KG1 (cell line): ENCODE data around the gene LIMA1.
"Not testable (repeated sequence)": the region's sequence is repeated elsewhere in the genome, so short reads cannot be mapped to it uniquely, and the experiment has no call there.

Experiments
- DNase-seq: peaks from one replicate; lab custom pipeline; 2025; lab: John Stamatoyannopoulos, UW

Gene LIMA1

GRCh38 chr12:50285253-50285652 is 1.9 kb upstream of the LIMA1 start:
- no peak for DNase-seq

DNA sequence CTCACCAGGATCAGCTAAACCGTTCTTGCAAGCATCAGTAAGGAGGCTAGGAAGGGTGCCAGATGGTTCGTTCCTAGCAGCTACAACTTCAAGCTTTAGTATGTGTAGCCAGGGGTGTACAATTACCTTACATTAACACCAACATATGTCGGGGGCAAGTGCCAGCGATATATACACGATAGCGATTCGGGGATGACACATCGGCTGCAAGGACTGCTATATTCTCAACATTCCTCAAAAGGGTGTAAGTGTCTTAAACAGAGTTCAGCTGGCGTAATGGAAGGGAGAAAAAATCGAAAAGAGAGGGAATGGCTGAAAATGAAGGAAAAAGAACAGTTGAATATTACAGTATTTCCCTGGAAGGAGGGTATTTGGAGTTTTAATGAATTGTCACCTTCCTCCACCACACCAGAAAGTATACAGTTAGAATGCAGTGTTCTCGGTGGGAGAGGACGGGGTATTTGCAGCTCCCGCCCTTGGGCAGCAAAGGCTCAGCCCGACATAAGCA is 545 bp downstream of the LIMA1 start:
- DNase-seq, result no peak

- no peak for DNase-seq
Measured at GRCh38 chr12:50279501-50279900, 3.8 kb downstream of the LIMA1 start.

DNA sequence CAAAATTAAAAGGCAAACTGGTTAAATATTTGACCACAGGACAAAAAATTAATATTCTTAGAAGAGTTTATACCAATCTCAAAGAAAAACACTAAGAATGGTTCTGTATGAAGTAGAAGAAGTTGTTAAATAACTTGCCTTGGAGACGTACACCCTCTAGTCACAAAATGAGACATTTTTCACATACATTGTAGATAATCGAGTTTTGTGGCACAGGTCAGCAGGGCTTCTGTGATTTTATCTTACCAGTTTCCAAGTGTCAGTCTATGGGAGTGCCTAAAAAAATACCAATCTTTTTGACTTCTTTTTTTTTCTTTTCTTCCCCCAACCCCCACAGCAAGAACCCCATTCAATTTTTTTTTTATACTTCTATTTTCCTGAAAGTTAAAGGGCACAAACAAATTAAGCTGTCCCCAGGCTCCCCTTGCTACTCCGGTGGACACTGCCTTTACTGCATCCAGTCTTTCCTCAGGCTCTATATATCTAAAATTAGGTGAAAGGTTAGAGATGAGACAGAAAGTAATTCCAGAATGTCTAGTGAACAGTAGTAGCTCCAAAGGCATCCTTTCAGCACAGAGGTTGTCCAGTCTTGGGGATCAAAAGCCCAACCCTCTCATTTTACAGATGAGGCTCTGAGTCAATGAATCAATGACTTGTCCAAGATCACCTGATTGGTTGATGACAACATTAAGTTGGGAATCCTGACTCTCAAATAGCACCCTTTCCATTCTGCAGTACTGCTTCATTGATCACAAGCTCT is 6.2 kb downstream of the LIMA1 start:
- DNase-seq, result no peak

DNA sequence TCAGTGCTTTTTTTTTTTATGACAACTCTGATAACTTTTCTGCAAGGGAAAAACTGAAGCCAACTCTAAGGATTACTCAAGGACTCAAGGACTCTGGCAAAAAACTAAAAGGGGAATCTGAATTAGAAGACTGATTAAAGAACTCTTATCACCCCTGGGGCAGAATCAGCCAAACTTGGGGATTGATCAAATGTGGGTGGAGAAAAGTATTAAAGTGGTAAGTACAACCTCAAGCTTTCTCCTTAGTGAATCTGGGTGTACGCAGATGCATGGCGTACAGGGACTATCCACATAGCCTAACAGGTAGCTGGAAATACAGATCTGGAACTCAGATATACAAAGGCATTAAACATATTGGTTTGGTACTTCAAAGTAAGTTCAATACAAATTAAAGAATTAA is 7.3 kb downstream of the LIMA1 start:
- no peak for DNase-seq

DNA sequence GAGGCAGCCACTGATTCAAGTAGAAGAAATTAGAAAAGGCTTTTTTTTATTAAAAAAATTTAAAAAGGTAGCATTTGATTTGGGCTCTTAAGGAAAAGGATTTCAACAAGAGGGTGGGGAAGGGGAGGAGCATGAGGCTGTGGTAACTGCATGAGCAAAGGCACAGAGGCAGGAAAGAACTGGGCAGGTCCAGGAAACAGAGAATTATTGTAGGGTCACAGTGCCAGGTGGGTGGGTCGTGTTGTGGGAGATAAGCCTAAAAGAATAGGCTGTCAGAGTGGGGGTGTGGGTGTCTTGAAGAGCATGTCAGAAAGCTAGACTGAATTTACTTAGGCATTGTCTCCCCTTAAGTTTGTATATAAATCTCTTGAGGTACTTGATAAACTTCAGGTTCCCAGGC is 7.8 kb downstream of the LIMA1 start:
- no peak for DNase-seq

DNA sequence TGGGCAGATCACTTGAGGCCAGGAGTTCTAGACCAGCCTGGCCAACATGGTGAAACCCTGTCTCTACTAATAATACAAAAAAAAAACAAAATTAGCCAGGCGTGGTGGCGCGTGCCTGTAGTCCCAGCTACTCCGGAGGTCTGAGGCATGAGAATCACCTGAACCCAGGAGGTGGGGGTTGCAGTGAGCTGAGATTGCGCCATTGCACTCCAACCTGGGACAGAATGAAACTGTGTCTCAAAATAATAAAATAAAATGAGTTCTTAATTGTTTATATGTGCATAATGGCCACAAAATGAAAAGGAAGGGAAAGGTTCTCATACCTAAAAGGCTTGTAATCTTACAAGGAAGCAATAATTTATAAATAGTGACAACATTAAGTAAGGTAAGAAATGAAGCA is 8.2 kb downstream of the LIMA1 start:
- DNase-seq, result not testable (repeated sequence)

DNA sequence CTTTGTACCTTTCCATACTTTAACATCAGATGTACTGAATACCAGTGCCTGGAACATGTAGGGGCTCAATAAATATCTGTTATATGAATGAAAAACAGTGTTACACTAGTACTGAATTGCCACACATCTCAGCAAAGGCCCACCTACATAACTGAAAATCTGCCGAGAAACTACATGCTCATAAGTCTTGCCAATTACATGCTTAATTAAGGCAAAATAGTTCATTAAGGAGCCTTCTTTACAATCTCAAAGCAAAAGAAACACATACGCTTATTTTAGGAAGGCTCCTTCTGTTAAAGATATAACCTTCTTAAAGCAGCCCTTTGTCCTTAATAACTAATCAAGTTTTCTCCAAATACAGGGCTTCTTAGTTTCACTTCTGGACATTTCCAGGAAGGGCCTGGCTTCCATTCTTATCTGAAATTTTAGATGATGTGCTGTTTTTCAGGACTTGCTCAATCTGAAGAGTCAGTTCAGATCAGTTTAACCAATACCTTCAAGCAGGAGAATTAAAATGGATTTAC is 11.5 kb downstream of the LIMA1 start:
- DNase-seq, result no peak

DNA sequence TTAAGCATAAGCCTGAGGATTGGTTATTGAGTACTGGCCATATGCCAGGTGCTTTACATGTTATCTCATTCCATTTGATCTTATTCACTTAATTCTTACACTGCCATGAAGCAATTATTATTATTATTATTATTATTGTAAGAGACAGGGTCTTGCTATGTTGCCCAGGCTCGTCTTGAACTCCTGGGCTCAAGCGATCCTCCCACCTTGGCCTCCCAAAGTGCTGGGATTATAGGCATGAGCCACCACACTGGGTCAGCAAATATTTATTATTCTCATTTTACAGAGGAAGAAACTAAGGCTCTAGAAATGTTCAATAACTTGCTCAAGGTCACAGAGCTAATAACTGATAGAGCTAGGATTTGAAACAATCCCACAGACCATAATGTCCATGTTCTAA is 14.8 kb downstream of the LIMA1 start:
- no peak for DNase-seq

DNA sequence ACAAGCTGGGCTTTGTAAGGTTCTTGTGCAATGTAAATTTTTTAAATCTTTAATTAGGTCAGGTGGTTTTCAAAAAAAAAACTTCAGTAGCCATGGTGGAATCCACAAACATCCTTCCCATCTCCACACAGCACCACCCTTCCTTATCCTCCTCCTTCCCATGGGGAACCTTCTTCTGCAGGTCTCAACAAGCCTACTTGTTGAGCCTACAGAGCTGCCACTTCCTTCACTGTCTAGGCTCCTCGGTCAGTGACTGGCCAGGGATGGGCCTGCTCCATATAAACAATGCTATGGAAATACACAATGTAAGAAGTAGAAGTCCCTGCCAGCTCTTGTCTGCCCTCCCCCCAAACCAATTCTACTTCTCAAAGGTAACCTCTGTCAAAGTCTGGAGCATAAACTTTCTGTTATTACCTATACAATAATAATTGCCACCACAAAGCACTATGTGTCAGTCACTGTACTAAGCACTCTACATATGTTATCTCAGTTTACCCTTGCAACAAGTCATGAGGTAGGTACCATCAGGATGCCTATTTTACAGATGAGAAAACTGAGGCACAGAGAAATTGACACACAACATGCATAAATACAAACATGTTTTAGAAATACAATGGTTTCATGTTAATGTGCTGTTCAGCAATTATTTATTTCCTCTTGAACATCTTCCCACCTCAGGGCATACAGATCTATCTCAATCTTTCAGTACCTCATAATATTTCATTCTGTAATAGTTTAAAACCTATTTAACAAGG is 17.4 kb downstream of the LIMA1 start:
- DNase-seq, result no peak

DNA sequence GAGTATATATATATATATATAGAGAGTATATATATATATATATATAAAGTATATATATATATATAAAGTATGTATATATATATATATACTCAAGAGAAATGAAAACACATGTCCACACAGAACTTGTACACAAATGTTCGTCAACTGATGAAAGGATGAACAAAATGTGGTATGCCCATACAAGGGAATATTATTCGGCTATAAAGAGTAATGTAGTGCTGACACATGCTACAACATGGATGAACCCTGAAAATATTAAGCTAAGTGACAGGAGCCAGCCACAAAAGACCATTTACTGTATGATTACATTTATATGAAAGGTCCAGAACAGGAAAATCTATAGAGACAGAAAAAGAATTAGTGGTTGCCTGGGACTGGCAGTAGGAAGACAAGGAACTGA is 19.5 kb downstream of the LIMA1 start:
- DNase-seq, result no peak

DNA sequence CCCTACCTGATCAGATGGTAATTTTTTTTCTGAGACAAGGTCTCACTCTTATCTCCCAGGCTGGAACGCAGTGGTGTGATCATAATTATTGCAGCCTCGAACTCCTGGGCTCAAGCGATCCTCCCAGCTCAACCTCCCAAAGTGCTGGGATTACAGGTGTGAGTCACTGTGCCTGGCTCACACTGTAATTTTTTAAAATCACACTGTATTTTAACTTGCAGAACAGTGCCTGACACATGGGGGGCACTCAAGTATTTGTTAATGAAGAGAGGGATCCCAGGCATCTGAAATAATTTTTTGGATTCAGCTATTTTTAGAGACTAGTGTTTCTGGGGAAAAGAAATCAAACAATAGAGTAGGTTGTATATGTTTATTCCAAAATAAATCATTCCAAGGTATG is 21.7 kb downstream of the LIMA1 start:
- DNase-seq, result no peak

DNA sequence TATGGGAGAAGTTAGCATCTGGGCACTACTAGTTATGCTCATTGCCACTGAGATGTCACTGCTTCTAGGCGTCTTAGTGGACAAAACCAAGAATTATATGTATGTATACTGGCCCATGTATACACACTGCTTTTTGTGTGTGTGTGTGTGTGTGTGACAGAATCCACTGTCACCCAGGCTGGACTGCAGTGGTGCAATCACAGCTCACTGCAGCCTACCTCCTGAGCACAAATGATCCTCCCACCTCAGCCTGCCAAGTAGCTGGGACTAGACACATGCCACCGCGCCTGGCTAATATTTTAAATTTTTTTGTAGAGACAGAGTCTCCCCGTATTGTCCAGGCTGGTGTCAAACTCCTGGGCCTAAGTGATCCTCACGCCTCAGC is 25.2 kb downstream of the LIMA1 start:
- DNase-seq, result no peak

GRCh38 chr12:50257236-50258166 is 25.8 kb downstream of the LIMA1 start:
- DNase-seq, result no peak

DNA sequence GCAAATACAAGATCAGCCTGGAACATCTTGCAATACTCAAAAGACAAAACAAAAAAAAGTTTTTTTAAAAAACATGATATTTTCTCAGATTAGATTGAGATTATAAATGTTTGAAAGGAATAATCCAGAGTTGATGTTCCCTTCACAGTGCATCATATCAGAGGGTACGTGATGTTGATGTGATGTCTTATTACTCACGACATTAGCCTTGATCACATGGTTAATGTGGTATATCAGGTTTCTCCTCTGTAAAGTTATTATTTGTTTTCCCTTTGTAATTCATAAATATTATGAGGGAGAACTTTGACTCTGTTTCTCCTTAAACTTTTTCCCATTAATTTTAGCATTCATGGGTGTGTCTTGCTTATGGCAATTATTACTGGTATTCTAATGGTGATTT is 26.6 kb downstream of the LIMA1 start:
- no peak for DNase-seq

GRCh38 chr12:50252977-50253602 is 30.2 kb downstream of the LIMA1 start:
- no peak for DNase-seq

GRCh38 chr12:50251619-50252252 is 31.6 kb downstream of the LIMA1 start:
- no peak for DNase-seq

DNA sequence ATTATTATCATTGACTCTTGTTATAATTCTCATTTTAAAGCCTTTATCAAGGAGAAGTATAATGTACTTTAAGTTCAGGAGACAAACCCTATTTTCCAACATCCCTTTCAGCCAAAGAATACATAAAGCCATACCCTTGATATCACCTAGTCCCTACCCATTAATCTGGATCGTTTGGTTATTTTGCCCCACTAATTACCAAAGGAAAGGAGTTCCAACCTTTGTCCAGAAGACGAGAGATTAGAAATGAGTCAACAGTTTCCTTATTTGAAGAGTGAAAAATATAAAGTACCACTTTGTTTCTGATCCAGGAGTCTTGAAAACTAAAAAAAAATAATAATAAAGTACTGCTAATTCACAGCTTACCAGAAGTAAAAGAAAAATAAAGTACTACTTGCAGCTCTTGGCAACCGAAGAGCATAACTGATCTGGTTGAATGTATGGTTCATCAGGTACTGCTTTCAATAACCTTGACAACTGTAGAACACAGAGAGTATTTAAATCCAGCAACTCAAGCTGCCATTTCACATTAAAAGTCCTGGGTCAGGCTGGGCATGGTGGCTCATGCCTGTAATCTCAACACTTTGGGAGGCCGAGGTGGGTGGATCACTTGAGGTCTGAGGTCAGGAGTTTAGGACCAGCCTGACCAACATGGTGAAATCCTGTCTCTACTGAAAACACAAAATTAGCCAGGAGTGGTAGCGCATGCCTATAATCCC is 33.7 kb downstream of the LIMA1 start:
- no peak for DNase-seq

- DNase-seq, result no peak
Measured at GRCh38 chr12:50248883-50249282, 34.4 kb downstream of the LIMA1 start.

DNA sequence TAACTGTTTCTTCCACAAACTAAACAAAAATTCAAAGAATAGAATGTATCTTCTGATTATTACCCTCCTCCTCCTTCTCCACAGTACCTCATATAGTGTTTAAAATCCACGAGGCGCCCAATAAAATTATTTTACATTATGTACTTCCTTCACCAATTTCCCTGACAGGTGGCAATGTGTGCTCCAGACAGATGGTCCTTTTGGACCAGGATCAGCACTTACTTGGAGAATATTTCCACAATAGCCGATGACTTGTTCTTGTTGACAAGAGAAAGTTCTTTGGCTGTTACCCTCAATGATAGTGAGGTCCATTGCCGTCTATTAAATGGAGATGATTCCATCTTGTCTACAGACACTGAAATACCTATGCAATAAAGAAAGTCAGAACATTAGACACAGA is 34.9 kb downstream of the LIMA1 start:
- no peak for DNase-seq
